HepG2 (cell line): Measurements from ENCODE around the gene FUT3. TPM values are rescaled to one million over a fixed set of nuclear protein-coding genes. Genes with fewer than 3 reads are reported as not detected.

ENCODE experiments used
- CBX2 ChIP-seq, 2 experiments: fragments of 200-600 bp in 1 of 2; sonication (generic); formaldehyde crosslinking in 1 of 2; IDR thresholded peaks; 2 replicates each; pipeline versions ENCODE4 v1.7.0 to v1.8.1; 2018 to 2022; ENCODE audit warnings: low read depth in 2 of 2, low read length in 1 of 2, mild to moderate bottlenecking in 1 of 2, missing genetic modification reagents in 1 of 2
- CCAR2 ChIP-seq: fragments of 200-400 bp; formaldehyde crosslinking; optimal IDR thresholded peaks from 2 replicates; pipeline ENCODE3; 2018; ENCODE audit warnings: low read depth, mild to moderate bottlenecking, low read length, moderate library complexity
- DNMT3B ChIP-seq: conservative IDR thresholded peaks from 2 replicates; pipeline ENCODE4 v1.6.1; 2016; ENCODE audit warnings: missing biosample characterization, control low read depth
- GATAD1 ChIP-seq: IDR thresholded peaks from 2 replicates; pipeline ENCODE4 v1.6.1; 2016; ENCODE audit warnings: missing genetic modification reagents, missing compliant biosample characterization
- NRL ChIP-seq: sonication (generic); formaldehyde crosslinking; IDR thresholded peaks from 2 replicates; pipeline ENCODE4 v1.5.0; 2020; ENCODE audit warnings: missing genetic modification reagents, mild to moderate bottlenecking, moderate library complexity, borderline replicate concordance
- PATZ1 ChIP-seq: sonication (generic); formaldehyde crosslinking; IDR thresholded peaks from 2 replicates; pipeline ENCODE4 v1.4.0; 2020; ENCODE audit warnings: missing genetic modification reagents
- POLR2A ChIP-seq, 2 experiments: IDR thresholded peaks; 2 replicates each; pipeline ENCODE4 v1.6.1; 2011; ENCODE audit warnings: low read depth in 2 of 2, low read length in 2 of 2, mild to moderate bottlenecking in 1 of 2, moderate library complexity in 1 of 2; ENCODE audit not compliant: insufficient read depth in 1 of 2
- RARA ChIP-seq: IDR thresholded peaks from 2 replicates; pipeline ENCODE4 v1.6.1; 2016; ENCODE audit warnings: missing genetic modification reagents, missing compliant biosample characterization
- REXO4 ChIP-seq: sonication (generic); formaldehyde crosslinking; IDR thresholded peaks from 2 replicates; pipeline ENCODE4 v1.8.0; 2022; ENCODE audit warnings: missing genetic modification reagents, mild to moderate bottlenecking, borderline replicate concordance
- SAFB2 ChIP-seq: sonication (generic); formaldehyde crosslinking; IDR thresholded peaks from 2 replicates; pipeline ENCODE4 v1.5.1; 2020; ENCODE audit warnings: missing genetic modification reagents, low read depth, mild to moderate bottlenecking, borderline replicate concordance
- SMARCC2 ChIP-seq: fragments of 450-650 bp; IDR thresholded peaks from 2 replicates; pipeline ENCODE4 v1.6.1; 2017; ENCODE audit warnings: antibody characterized with exemption, mild to moderate bottlenecking
- SOX6 ChIP-seq, 2 experiments: fragments of 450-650 bp in 1 of 2; sonication (generic) in 1 of 2; formaldehyde crosslinking in 1 of 2; IDR thresholded peaks; 2 replicates each; pipeline versions ENCODE4 v1.4.0 to v1.6.1; 2017 to 2020; ENCODE audit warnings: antibody characterized with exemption in 1 of 2, mild to moderate bottlenecking in 1 of 2, missing genetic modification reagents in 1 of 2
- SRF ChIP-seq: IDR thresholded peaks from 2 replicates; pipeline ENCODE4 v1.6.1; 2011; ENCODE audit warnings: mild to moderate bottlenecking, low read depth, low read length, moderate library complexity
- ZFP36L1 ChIP-seq: sonication (generic); formaldehyde crosslinking; IDR thresholded peaks from 2 replicates; pipeline ENCODE4 v1.8.0; 2022; ENCODE audit warnings: mild to moderate bottlenecking, missing genetic modification reagents, moderate library complexity
- ZNF205 ChIP-seq: IDR thresholded peaks from 2 replicates; pipeline ENCODE4 v1.6.1; 2018; ENCODE audit warnings: missing biosample characterization, missing genetic modification reagents
- ZNF24 ChIP-seq: fragments of 450-650 bp; IDR thresholded peaks from 2 replicates; pipeline ENCODE4 v1.6.1; 2017; ENCODE audit warnings: antibody characterized with exemption, mild to moderate bottlenecking
- ZNF333 ChIP-seq: sonication (generic); formaldehyde crosslinking; IDR thresholded peaks from 2 replicates; pipeline ENCODE4 v1.4.0; 2020; ENCODE audit warnings: mild to moderate bottlenecking, missing genetic modification reagents, borderline replicate concordance
- ZNF446 ChIP-seq: sonication (generic); formaldehyde crosslinking; IDR thresholded peaks from 2 replicates; pipeline ENCODE4 v1.5.0; 2020; ENCODE audit warnings: mild to moderate bottlenecking, missing genetic modification reagents
- ZNF501 ChIP-seq: sonication (generic); formaldehyde crosslinking; IDR thresholded peaks from 2 replicates; pipeline ENCODE4 v1.5.1; 2020; ENCODE audit warnings: mild to moderate bottlenecking, moderate library complexity, missing genetic modification reagents
- ZNF556 ChIP-seq: sonication (generic); formaldehyde crosslinking; IDR thresholded peaks from 2 replicates; pipeline ENCODE4 v1.4.0; 2020; ENCODE audit warnings: mild to moderate bottlenecking, missing genetic modification reagents, borderline replicate concordance
- ZNF558 ChIP-seq: sonication (generic); formaldehyde crosslinking; IDR thresholded peaks from 2 replicates; pipeline ENCODE4 v1.9.0; 2022; ENCODE audit warnings: mild to moderate bottlenecking, missing genetic modification reagents, borderline replicate concordance
- ZNF678 ChIP-seq: sonication (generic); formaldehyde crosslinking; IDR thresholded peaks from 2 replicates; pipeline ENCODE4 v1.4.0; 2020; ENCODE audit warnings: mild to moderate bottlenecking, missing genetic modification reagents
- ZNF709 ChIP-seq: sonication (generic); formaldehyde crosslinking; IDR thresholded peaks from 2 replicates; pipeline ENCODE4 v1.5.0; 2020; ENCODE audit warnings: mild to moderate bottlenecking, missing genetic modification reagents
- ZNF781 ChIP-seq: sonication (generic); formaldehyde crosslinking; IDR thresholded peaks from 2 replicates; pipeline ENCODE4 v1.5.1; 2020; ENCODE audit warnings: borderline replicate concordance, mild to moderate bottlenecking, missing genetic modification reagents; ENCODE audit errors: not compliant biosample characterization
- polyA plus RNA-seq, 8 experiments: library from polyadenylated mRNA; depleted of rRNA in 3 of 8; stranded (reverse) in 7 of 8; unstranded in 1 of 8; fragments of >200 nt; fragmentation: Illumina TruSeq in 4 of 8; extraction: Trizol in 4 of 8; gene quantifications; 2 replicates each; pipeline versions ENCODE4 v1.2.1 to v1.2.3, GENCODE V29; 2011 to 2016; ENCODE audit warnings: low read depth in 4 of 8, missing spikeins in 1 of 8, mixed read lengths in 1 of 8; ENCODE audit not compliant: insufficient read depth in 1 of 8
- total RNA-seq, 5 experiments: library from RNA; depleted of rRNA; stranded (reverse); fragments of >200 nt; fragmentation: Illumina TruSeq; extraction: Trizol; gene quantifications; 2 replicates each; pipeline ENCODE4 v1.2.3, GENCODE V29; 2016; ENCODE audit warnings: low read depth in 1 of 5
- TF ChIP-seq, protein P1 (sequence below): IDR thresholded peaks from 2 replicates; pipeline ENCODE4 v1.6.1; 2016
- TF ChIP-seq, protein P2 (sequence below): sonication (generic); formaldehyde crosslinking; IDR thresholded peaks from 2 replicates; pipeline ENCODE4 v1.5.0; 2020; ENCODE audit warnings: missing genetic modification reagents, mild to moderate bottlenecking, borderline replicate concordance

The FUT3 gene
- total and polyA plus RNA-seq, 2 of the 13 experiments (the other 11 are each of a cell fraction or from before 2014, with no cell fraction given) = 0.53 to 1.1 TPM

DNA sequence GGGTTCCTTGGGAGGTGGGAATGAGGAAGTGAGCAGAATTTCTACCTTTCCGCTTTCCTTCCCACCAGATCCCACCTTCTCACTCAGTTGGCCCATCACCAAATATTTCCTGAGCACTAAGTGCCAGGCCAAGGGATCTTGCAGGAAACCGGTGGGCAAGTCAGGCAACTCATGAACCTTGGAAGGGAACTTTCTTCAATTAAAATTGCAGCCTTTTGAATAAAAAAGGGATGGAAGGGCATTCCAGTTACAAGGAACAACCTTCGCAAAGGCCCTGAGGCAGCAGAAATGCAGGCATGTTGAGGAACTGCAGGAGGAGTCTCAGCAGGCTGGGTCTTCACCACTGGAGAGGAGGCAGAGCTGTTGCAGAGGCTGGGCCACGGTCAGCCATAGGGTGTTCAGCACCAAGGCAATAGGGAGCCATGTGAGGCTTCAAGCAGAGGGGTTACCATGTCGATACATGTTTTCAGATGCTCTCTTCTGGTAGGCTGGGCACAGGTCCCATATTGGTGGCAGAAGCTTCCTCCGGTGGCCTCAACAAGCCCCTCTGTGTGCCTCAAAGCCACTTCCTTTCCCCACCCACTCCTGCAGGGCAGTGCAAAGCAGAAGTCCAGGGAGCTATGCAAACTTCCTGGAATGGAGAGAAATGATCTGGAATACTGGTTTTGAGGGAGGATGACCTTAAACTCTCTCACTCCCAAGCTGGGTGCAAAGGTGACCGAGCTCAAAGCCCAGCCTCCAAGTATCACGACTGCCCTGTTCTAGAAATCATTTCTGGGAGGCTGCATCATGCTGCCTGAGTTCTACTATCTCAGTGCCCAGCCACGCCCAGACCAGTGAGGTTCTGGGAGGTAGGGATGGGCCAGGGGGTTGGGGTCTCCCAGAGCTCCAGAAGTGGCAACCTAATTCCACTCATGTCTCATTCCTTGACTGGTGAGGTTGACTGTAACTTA is 11.9 kb downstream of the FUT3 start, which contains the start of gene FUT6 (continued):
- no peak for TF ChIP-seq SOX6 (IDR thresholded peaks at IDR 0.05)
- TF ChIP-seq SOX6 (CRISPR knock-in tag; IDR thresholded peaks at IDR 0.05) = peak; percentile 23; the same call in 1 of the 2 replicates
- no peak for TF ChIP-seq REXO4 (CRISPR knock-in tag)
- TF ChIP-seq DNMT3B = no peak
- no peak for TF ChIP-seq ZNF556
- no peak for TF ChIP-seq ZNF709 (CRISPR knock-in tag)
- TF ChIP-seq CBX2 (IDR thresholded peaks at IDR 0.05; ENCODE audit: low read depth, low read length) = no peak
- TF ChIP-seq CBX2 (CRISPR knock-in tag; IDR thresholded peaks at IDR 0.05; ENCODE audit: low read depth) = no peak
- TF ChIP-seq, protein P1, sequence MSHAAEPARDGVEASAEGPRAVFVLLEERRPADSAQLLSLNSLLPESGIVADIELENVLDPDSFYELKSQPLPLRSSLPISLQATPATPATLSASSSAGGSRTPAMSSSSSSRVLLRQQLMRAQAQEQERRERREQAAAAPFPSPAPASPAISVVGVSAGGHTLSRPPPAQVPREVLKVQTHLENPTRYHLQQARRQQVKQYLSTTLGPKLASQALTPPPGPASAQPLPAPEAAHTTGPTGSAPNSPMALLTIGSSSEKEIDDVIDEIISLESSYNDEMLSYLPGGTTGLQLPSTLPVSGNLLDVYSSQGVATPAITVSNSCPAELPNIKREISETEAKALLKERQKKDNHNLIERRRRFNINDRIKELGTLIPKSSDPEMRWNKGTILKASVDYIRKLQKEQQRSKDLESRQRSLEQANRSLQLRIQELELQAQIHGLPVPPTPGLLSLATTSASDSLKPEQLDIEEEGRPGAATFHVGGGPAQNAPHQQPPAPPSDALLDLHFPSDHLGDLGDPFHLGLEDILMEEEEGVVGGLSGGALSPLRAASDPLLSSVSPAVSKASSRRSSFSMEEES (CRISPR knock-in tag) = no peak
- no peak for TF ChIP-seq ZNF558
- no peak; the same call in 1 of the 2 replicates for TF ChIP-seq ZNF501 (CRISPR knock-in tag)
- TF ChIP-seq PATZ1 (CRISPR knock-in tag) = peak; percentile 31; the same call in 1 of the 2 replicates
- TF ChIP-seq ZNF781 (CRISPR knock-in tag) = peak; percentile 20
- TF ChIP-seq POLR2A (IDR thresholded peaks at IDR 0.05; ENCODE audit: insufficient read depth in 1 of 2, low read depth in 2 of 2, low read length in 2 of 2) = peak in 1 of 2 experiments; percentile 63; a peak in 2 of 4 replicates
- TF ChIP-seq ZNF446 (CRISPR knock-in tag) = 0 out of 2 replicates have a peak, but pooled peaks have one; percentile 59
- TF ChIP-seq, protein P2, sequence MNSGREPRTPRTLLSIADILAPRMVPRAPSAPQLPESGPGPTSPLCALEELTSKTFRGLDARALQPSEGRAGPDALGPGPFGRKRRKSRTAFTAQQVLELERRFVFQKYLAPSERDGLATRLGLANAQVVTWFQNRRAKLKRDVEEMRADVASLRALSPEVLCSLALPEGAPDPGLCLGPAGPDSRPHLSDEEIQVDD (CRISPR knock-in tag) = no peak
- no peak for TF ChIP-seq ZNF333 (CRISPR knock-in tag)
- no peak for TF ChIP-seq SAFB2 (CRISPR knock-in tag)
- TF ChIP-seq CCAR2 = no peak
- TF ChIP-seq ZFP36L1 (CRISPR knock-in tag) = no peak; the same call in 1 of the 2 replicates
- TF ChIP-seq ZNF678 (CRISPR knock-in tag) = 0 out of 2 replicates have a peak, but pooled peaks have one; percentile 52
- TF ChIP-seq SMARCC2 = no peak
- no peak for TF ChIP-seq NRL (CRISPR knock-in tag)
- peak; percentile 82 for TF ChIP-seq RARA (CRISPR knock-in tag)
- peak; percentile 13; the same call in 1 of the 2 replicates for TF ChIP-seq GATAD1
- no peak for TF ChIP-seq SRF
- TF ChIP-seq ZNF24 = no peak
- no peak; the same call in 1 of the 2 replicates for TF ChIP-seq ZNF205
